A549 (cell line): ENCODE results near the gene LRRFIP2. TPM values are rescaled to one million over a fixed set of nuclear protein-coding genes. Genes with fewer than 3 reads are reported as not detected.

Source experiments
- ATAC-seq, 2 experiments: fragments of 200-7000 bp in 1 of 2; fragments of >200 bp in 1 of 2; cut with Nextera tagmentation in 1 of 2; cut with Tn5 transposase in 1 of 2; 3 replicates each; pipeline versions ENCODE4 v1.8.0 to v1.9.1; 2018 to 2020; ENCODE audit warnings: mild to moderate bottlenecking in 1 of 2, moderate library complexity in 1 of 2
- CTCF ChIA-PET: fragments of 300-600 bp; sonication (Branson Sonifier 250); formaldehyde crosslinking; extraction: SDS; loops from one replicate; lab custom pipeline; 2021; ENCODE audit warnings: antibody characterized with exemption, inconsistent platforms; lab: Yijun Ruan, JAX
- POLR2A ChIA-PET: fragments of 350-600 bp; formaldehyde crosslinking; extraction: SDS; loops from one replicate; lab custom pipeline; 2021; ENCODE audit warnings: antibody characterized with exemption, inconsistent platforms; lab: Yijun Ruan, JAX
- DNase-seq, 2 experiments: peaks; one replicate each; pipeline versions ENCODE4 v3.0.0 to v3.0.0-alpha.2; 2011 to 2016; ENCODE audit warnings: low read depth in 1 of 2, low spot score in 1 of 2
- FAIRE-seq: peaks from 2 replicates; lab custom pipeline; 2011; peaks lifted over from hg19 to GRCh38; lab: Jason Lieb, UNC
- H3K27ac ChIP-seq, 2 experiments: fragments of >200 bp; sonication (Bioruptor Twin); formaldehyde crosslinking; 3 replicates each; pipeline ENCODE4 v1.5.1; 2016 to 2017
- H3K4me1 ChIP-seq: fragments of >200 bp; sonication (Bioruptor Twin); formaldehyde crosslinking; 3 replicates; pipeline ENCODE4 v1.6.1; 2016
- H3K4me2 ChIP-seq: fragments of >200 bp; sonication (Bioruptor Twin); formaldehyde crosslinking; 3 replicates; pipeline ENCODE4 v1.6.1; 2016
- H3K4me3 ChIP-seq: fragments of >200 bp; sonication (Bioruptor Twin); formaldehyde crosslinking; 3 replicates; pipeline ENCODE4 v1.5.1; 2016
- H3K9me3 ChIP-seq: fragments of >200 bp; sonication (Bioruptor Twin); formaldehyde crosslinking; 3 replicates; pipeline ENCODE4 v1.6.1; 2016
- ATOH8 ChIP-seq: fragments of 250-450 bp; sonication (Bioruptor Pico); IDR thresholded peaks from 2 replicates; pipeline ENCODE4 v1.5.0; 2020; ENCODE audit warnings: low read depth, mild to moderate bottlenecking, moderate library complexity
- CEBPB ChIP-seq, 2 experiments: fragments of >200 bp in 1 of 2; sonication (Bioruptor Twin) in 1 of 2; formaldehyde crosslinking in 1 of 2; IDR thresholded peaks; 2 replicates each; pipeline ENCODE4 v1.6.1; 2012 to 2016
- CHD2 ChIP-seq: fragments of 150-350 bp; IDR thresholded peaks from 2 replicates; pipeline ENCODE4 v1.6.1; 2014; ENCODE audit warnings: low read length; ENCODE audit not compliant: partially characterized antibody
- EHMT2 ChIP-seq: fragments of 200-600 bp; sonication (generic); IDR thresholded peaks from 2 replicates; pipeline ENCODE4 v1.6.1; 2016; ENCODE audit warnings: antibody characterized with exemption, low read depth, mild to moderate bottlenecking, moderate library complexity
- ELK1 ChIP-seq: fragments of 150-350 bp; IDR thresholded peaks from 2 replicates; pipeline ENCODE4 v1.6.1; 2014; ENCODE audit warnings: low read depth, mild to moderate bottlenecking, low read length
- EP300 ChIP-seq, 2 experiments: fragments of >200 bp; sonication (Bioruptor Twin); formaldehyde crosslinking; IDR thresholded peaks; 2 replicates in 1 of 2; 3 replicates in 1 of 2; pipeline ENCODE4 v1.6.1; 2016 to 2017
- FOXS1 ChIP-seq: fragments of 250-450 bp; sonication (Bioruptor Pico); IDR thresholded peaks from 2 replicates; pipeline ENCODE4 v1.5.0; 2020; ENCODE audit warnings: mild to moderate bottlenecking, moderate library complexity
- HDAC2 ChIP-seq: fragments of 200-600 bp; sonication (generic); IDR thresholded peaks from 2 replicates; pipeline ENCODE4 v1.6.1; 2016
- HES2 ChIP-seq: fragments of >200 bp; sonication (Bioruptor Twin); formaldehyde crosslinking; IDR thresholded peaks from 2 replicates; pipeline ENCODE4 v1.6.1; 2016
- HEYL ChIP-seq: fragments of 250-450 bp; sonication (Bioruptor Pico); IDR thresholded peaks from 2 replicates; pipeline ENCODE4 v1.8.0; 2021; ENCODE audit warnings: mild to moderate bottlenecking, moderate library complexity
- HMGXB4 ChIP-seq: fragments of 250-450 bp; sonication (Bioruptor Pico); IDR thresholded peaks from 2 replicates; pipeline ENCODE4 v1.5.0; 2021; ENCODE audit warnings: mild to moderate bottlenecking, moderate library complexity, borderline replicate concordance
- HOXA7 ChIP-seq: fragments of 250-450 bp; sonication (Bioruptor Pico); IDR thresholded peaks from 2 replicates; pipeline ENCODE4 v1.5.0; 2020; ENCODE audit warnings: mild to moderate bottlenecking, moderate library complexity
- JUN ChIP-seq, 2 experiments: fragments of >200 bp; sonication (Bioruptor Twin); formaldehyde crosslinking; IDR thresholded peaks; 2 replicates in 1 of 2; 3 replicates in 1 of 2; pipeline ENCODE4 v1.6.1; 2016 to 2017
- JUNB ChIP-seq: fragments of >200 bp; sonication (Bioruptor Twin); formaldehyde crosslinking; IDR thresholded peaks from 2 replicates; pipeline ENCODE4 v1.6.1; 2016
- KDM1A ChIP-seq: fragments of 200-600 bp; sonication (generic); IDR thresholded peaks from 2 replicates; pipeline ENCODE4 v1.6.1; 2016; ENCODE audit warnings: low read depth, mild to moderate bottlenecking
- KDM5A ChIP-seq: fragments of 200-600 bp; sonication (generic); IDR thresholded peaks from 2 replicates; pipeline ENCODE4 v1.6.1; 2016; ENCODE audit warnings: antibody characterized with exemption, mild to moderate bottlenecking
- MAFK ChIP-seq: fragments of 450-650 bp; IDR thresholded peaks from 2 replicates; pipeline ENCODE4 v1.6.1; 2014; ENCODE audit not compliant: partially characterized antibody
- MYC ChIP-seq: IDR thresholded peaks from 2 replicates; pipeline ENCODE4 v1.6.1; 2012; ENCODE audit warnings: mild to moderate bottlenecking, inconsistent platforms, low read length, improper control_type of control experiment, borderline replicate concordance
- NFE2L2 ChIP-seq: fragments of 150-350 bp; conservative IDR thresholded peaks from 2 replicates; pipeline ENCODE4 v1.6.1; 2014; ENCODE audit warnings: low read length
- NPAS2 ChIP-seq: fragments of 250-450 bp; sonication (Bioruptor Pico); IDR thresholded peaks from 2 replicates; pipeline ENCODE4 v1.8.0; 2022; ENCODE audit warnings: mild to moderate bottlenecking, moderate library complexity, borderline replicate concordance
- NR3C1 ChIP-seq: fragments of >200 bp; sonication (Bioruptor Twin); formaldehyde crosslinking; IDR thresholded peaks from 3 replicates; pipeline ENCODE4 v1.6.1; 2017
- POLR2A ChIP-seq: IDR thresholded peaks from 2 replicates; pipeline ENCODE4 v1.6.1; 2012; ENCODE audit warnings: mild to moderate bottlenecking, low read length
- RAD21 ChIP-seq, 2 experiments: fragments of >200 bp in 1 of 2; sonication (Bioruptor Twin) in 1 of 2; formaldehyde crosslinking in 1 of 2; IDR thresholded peaks in 1 of 2; conservative IDR thresholded peaks in 1 of 2; 2 replicates in 1 of 2; 3 replicates in 1 of 2; pipeline ENCODE4 v1.6.1; 2012 to 2018; ENCODE audit warnings: inconsistent platforms in 1 of 2
- RARB ChIP-seq: fragments of 250-450 bp; sonication (Bioruptor Pico); IDR thresholded peaks from 2 replicates; pipeline ENCODE4 v1.8.0; 2021; ENCODE audit warnings: mild to moderate bottlenecking, moderate library complexity
- SMC3 ChIP-seq: fragments of >200 bp; sonication (Bioruptor Twin); formaldehyde crosslinking; IDR thresholded peaks from 3 replicates; pipeline ENCODE4 v1.6.1; 2018; ENCODE audit warnings: inconsistent platforms
- WGBS: methylation state at CpG from one replicate; pipeline ENCODE4 v1.1.6; 2017; ENCODE audit errors: missing lambda C conversion rate; 5-methylcytosine and 5-hydroxymethylcytosine counted together
- polyA plus RNA-seq, 4 experiments: library from polyadenylated mRNA; depleted of rRNA in 3 of 4; stranded (reverse); fragments of >200 nt; fragmentation: RNase III in 1 of 4; extraction: RNeasy Plus Mini Kit Qiagen cat#74134 plus additional on column Dnase treatment in 1 of 4; gene quantifications; 2 replicates in 3 of 4; 3 replicates in 1 of 4; pipeline ENCODE4 v1.2.3, GENCODE V29; 2011 to 2017

LRRFIP2 gene
- polyA plus RNA-seq, 2 of the 4 experiments (the other 2 are of a cell fraction), result 48.0 to 66.4 TPM

GRCh38 chr3:37025561-37026335 lies 148.6 kb downstream of the LRRFIP2 start:
- Histone ChIP-seq H3K27ac (no peak overlapping the region), H3K4me3 (no peak overlapping the region), H3K4me1 (no peaks in the 10 kb centered on the region), H3K4me2 (no peak overlapping the region), H3K9me3 (peaks cover 21% of the 10 kb centered on the region)
- POLR2A ChIA-PET, result no interaction called here
- ATAC-seq (no peak), FAIRE-seq (no peak), DNase-seq (no peak)
- TF ChIP-seq EHMT2, result no peak
- 94% methylated on average over 3 of the region's 3 CpGs for WGBS
- CTCF ChIA-PET, result interaction anchor here (1.8 kb wide), 1 partner anchor 188 kb away, joined by 5 read pairs; no protein-coding TSS in a partner anchor

GRCh38 chr3:37024820-37025405 lies 149.5 kb downstream of the LRRFIP2 start:
- TF ChIP-seq KDM5A (no peak), MAFK (no peak), FOXS1 (CRISPR knock-in tag) (no peak), NR3C1 (no peak), HES2 (peak; percentile 7; the same call in 1 of the 2 replicates), RARB (no peak), NFE2L2 (no peak), MYC (no peak), CEBPB (IDR thresholded peaks at IDR 0.05) (peak; percentile 90 to 92), HDAC2 (no peak)
- TF ChIP-seq, all 56 proteins: peak for 2
- Histone ChIP-seq H3K4me1 (no peaks in the 10 kb centered on the region), H3K27ac (no peak overlapping the region), H3K9me3 (peaks cover 21% of the 10 kb centered on the region), H3K4me3 (no peak overlapping the region), H3K4me2 (no peak overlapping the region)
- ATAC-seq, result no peak
- FAIRE-seq, result no peak
- ChIA-PET CTCF (interaction anchor here (0.6 to 1.8 kb wide), 3 partner anchors 10 to 189 kb away, joined by 3 to 5 read pairs (median 3); no protein-coding TSS in a partner anchor), POLR2A (interaction anchor here (1.2 kb wide), 1 partner anchor 32 kb away, joined by 6 read pairs; the partner anchor contains the start of genes EPM2AIP1 and MLH1)
- 96% methylated on average over 3 of the region's 3 CpGs for WGBS
- peak in 1 of 2 experiments; percentile 8 for DNase-seq

GRCh38 chr3:37024092-37024491 lies 150.3 kb downstream of the LRRFIP2 start:
- TF ChIP-seq HOXA7 (CRISPR knock-in tag) (no peak), RAD21 (conservative IDR thresholded peaks at IDR 0.05 in 1 of 2, IDR thresholded peaks at IDR 0.05 in 1 of 2) (0 out of 5 replicates have a peak, but pooled peaks of 1 of the 2 experiments have one; percentile 17)
- no peaks in the 10 kb centered on the region for H3K4me1 ChIP-seq
- no peak overlapping the region for H3K27ac ChIP-seq
- ChIA-PET POLR2A (interaction anchor here (1.2 kb wide), 1 partner anchor 31 kb away, joined by 6 read pairs; the partner anchor contains the start of genes EPM2AIP1 and MLH1), CTCF (interaction anchor here (0.6 to 1.8 kb wide), 3 partner anchors 11 to 190 kb away, joined by 3 to 5 read pairs (median 3); no protein-coding TSS in a partner anchor)
- 87% methylated on average over 2 of the region's 2 CpGs for WGBS
- H3K4me3 ChIP-seq, result no peak overlapping the region
- FAIRE-seq (no peak), DNase-seq (no peak), ATAC-seq (no peak)
- no peak overlapping the region for H3K4me2 ChIP-seq
- peaks cover 21% of the 10 kb centered on the region for H3K9me3 ChIP-seq

- ChIA-PET POLR2A (no interaction called here), CTCF (interaction anchor here (0.9 to 1.5 kb wide), 2 partner anchors 14 to 25 kb away, joined by 3 to 5 read pairs; partner anchors contain the start of genes EPM2AIP1 and MLH1)
- no peaks in the 10 kb centered on the region for H3K4me1 ChIP-seq
- H3K4me2 ChIP-seq, result no peak overlapping the region
- ATAC-seq, result no peak
- TF ChIP-seq KDM1A (no peak), ATOH8 (CRISPR knock-in tag) (no peak), JUN (IDR thresholded peaks at IDR 0.05) (no peak), NPAS2 (CRISPR knock-in tag) (no peak), POLR2A (no peak), CHD2 (no peak), EP300 (IDR thresholded peaks at IDR 0.05) (no peak), SMC3 (no peak), HMGXB4 (no peak), MYC (no peak), EHMT2 (no peak), ELK1 (no peak), JUNB (no peak), HEYL (CRISPR knock-in tag) (no peak), HDAC2 (no peak)
- no peaks in the 10 kb centered on the region for H3K9me3 ChIP-seq
- WGBS, result 90% methylated on average over 3 of the region's 3 CpGs
- H3K4me3 ChIP-seq, result no peak overlapping the region
- no peak overlapping the region for H3K27ac ChIP-seq
- no peak for DNase-seq
- no peak for FAIRE-seq
Measured at GRCh38 chr3:37017683-37018082, 156.7 kb downstream of the LRRFIP2 start.
